Mesendoderm (in vitro differentiated cells): ENCODE results near the gene VWA8.
"Not testable (repeated sequence)": the region's sequence is repeated elsewhere in the genome, so short reads cannot be mapped to it uniquely, and the experiment has no call there.

Source experiments
- DNase-seq: peaks from one replicate; pipeline ENCODE4 v3.0.0; 2013
- H2AK5ac ChIP-seq: 2 replicates; pipeline ENCODE4 v1.6.1; 2013; ENCODE audit warnings: low read length, inconsistent platforms
- H2BK120ac ChIP-seq: 2 replicates; pipeline ENCODE4 v1.6.1; 2013; ENCODE audit warnings: low read depth, mild to moderate bottlenecking, low read length, moderate library complexity, mixed read lengths
- H2BK15ac ChIP-seq: replicated peaks from 2 replicates; pipeline ENCODE4 v1.6.1; 2013; ENCODE audit warnings: low read depth, mild to moderate bottlenecking, moderate library complexity
- H2BK5ac ChIP-seq: 2 replicates; pipeline ENCODE4 v1.6.1; 2013; ENCODE audit warnings: low read length, inconsistent platforms
- H3K18ac ChIP-seq: 2 replicates; pipeline ENCODE4 v1.6.1; 2013; ENCODE audit warnings: mild to moderate bottlenecking, low read length, mixed read lengths
- H3K23ac ChIP-seq: one replicate; pipeline ENCODE4 v1.6.1; 2013; ENCODE audit warnings: low read length
- H3K27ac ChIP-seq: 2 replicates; pipeline ENCODE4 v1.5.1; 2013; ENCODE audit warnings: low read depth, mild to moderate bottlenecking, inconsistent platforms, low read length, moderate library complexity
- H3K27me3 ChIP-seq: 2 replicates; pipeline ENCODE4 v1.6.1; 2013; ENCODE audit warnings: low read length, control low read depth, mild to moderate bottlenecking, inconsistent platforms; ENCODE audit not compliant: insufficient read depth, poor library complexity
- H3K36me3 ChIP-seq: 2 replicates; pipeline ENCODE4 v1.6.1; 2013; ENCODE audit warnings: low read length, inconsistent platforms; ENCODE audit not compliant: control insufficient read depth, insufficient read depth
- H3K4ac ChIP-seq: one replicate; pipeline ENCODE4 v1.6.1; 2013; ENCODE audit warnings: low read depth, mild to moderate bottlenecking, low read length, moderate library complexity
- H3K4me1 ChIP-seq: 2 replicates; pipeline ENCODE4 v1.6.1; 2013; ENCODE audit warnings: low read depth, low read length, inconsistent platforms; ENCODE audit not compliant: control insufficient read depth
- H3K4me2 ChIP-seq: 2 replicates; pipeline ENCODE4 v1.6.1; 2013; ENCODE audit warnings: low read length
- H3K4me3 ChIP-seq: 2 replicates; pipeline ENCODE4 v1.5.1; 2013; ENCODE audit warnings: mild to moderate bottlenecking, low read length
- H3K56ac ChIP-seq: one replicate; pipeline ENCODE4 v1.6.1; 2013; ENCODE audit warnings: low read length
- H3K79me1 ChIP-seq: 2 replicates; pipeline ENCODE4 v1.6.1; 2013; ENCODE audit warnings: low read length, inconsistent platforms
- H3K79me2 ChIP-seq: 2 replicates; pipeline ENCODE4 v1.6.1; 2013; ENCODE audit warnings: mild to moderate bottlenecking, low read length; ENCODE audit not compliant: control insufficient read depth, insufficient read depth
- H3K9ac ChIP-seq: 2 replicates; pipeline ENCODE4 v1.6.1; 2013; ENCODE audit warnings: low read length, inconsistent platforms
- H4K5ac ChIP-seq: one replicate; pipeline ENCODE4 v1.6.1; 2013; ENCODE audit warnings: low read length
- H4K8ac ChIP-seq: one replicate; pipeline ENCODE4 v1.6.1; 2013; ENCODE audit warnings: low read depth, mild to moderate bottlenecking, control low read depth, low read length, moderate library complexity
- WGBS: extraction: QIAGEN DNeasy Blood & Tissue Kit; methylation state at CpG from one replicate; pipeline ENCODE4 v1.1.7; 2013; ENCODE audit warnings: low lambda C conversion rate, missing lambda C conversion rate; ENCODE audit not compliant: insufficient coverage; ENCODE audit errors: extremely low coverage; 5-methylcytosine and 5-hydroxymethylcytosine counted together

VWA8 gene

GRCh38 chr13:41651413-41652058 is 309.4 kb downstream of the VWA8 start:
- Histone ChIP-seq H3K4ac (no peak overlapping the region), H2AK5ac (no peak overlapping the region), H2BK5ac (no peak overlapping the region), H3K4me2 (no peak overlapping the region), H3K4me1 (peaks cover 6% of the 10 kb centered on the region), H3K56ac (no peak overlapping the region), H2BK15ac (no peak overlapping the region), H4K5ac (no peak overlapping the region), H3K9ac (no peak overlapping the region), H3K18ac (no peak overlapping the region), H3K79me2 (no peaks in the 10 kb centered on the region), H3K23ac (no peak overlapping the region), H4K8ac (no peak overlapping the region), H3K79me1 (no peaks in the 10 kb centered on the region), H2BK120ac (no peak overlapping the region), H3K4me3 (no peak overlapping the region), H3K36me3 (no peaks in the 10 kb centered on the region), H3K27ac (no peak overlapping the region), H3K27me3 (no peaks in the 10 kb centered on the region)
- peak; percentile 47 for DNase-seq
- no CpG with 5 or more reads among the region's 1 CpG for WGBS

- WGBS = no CpG with 5 or more reads among the region's 2 CpGs
- Histone ChIP-seq H3K79me2 (no peaks in the 10 kb centered on the region), H3K23ac (no peak overlapping the region), H2BK120ac (no peak overlapping the region), H2BK5ac (no peak overlapping the region), H3K4ac (no peak overlapping the region), H3K27ac (no peak overlapping the region), H3K4me1 (peaks cover 6% of the 10 kb centered on the region), H3K27me3 (no peaks in the 10 kb centered on the region), H3K56ac (no peak overlapping the region), H4K8ac (no peak overlapping the region), H3K9ac (no peak overlapping the region), H4K5ac (no peak overlapping the region), H2BK15ac (no peak overlapping the region), H3K36me3 (no peaks in the 10 kb centered on the region), H3K4me2 (no peak overlapping the region), H3K18ac (no peak overlapping the region), H3K4me3 (no peak overlapping the region), H2AK5ac (no peak overlapping the region), H3K79me1 (no peaks in the 10 kb centered on the region)
- DNase-seq = no peak
These were observed 310.2 kb downstream of the VWA8 start for GRCh38 chr13:41650706-41651105.

GRCh38 chr13:41649659-41650058 is 311.2 kb downstream of the VWA8 start:
- no peaks in the 10 kb centered on the region for H3K79me1 ChIP-seq
- no peak overlapping the region for H3K56ac ChIP-seq
- H3K36me3 ChIP-seq = no peaks in the 10 kb centered on the region
- H3K4me2 ChIP-seq = no peak overlapping the region
- no peak overlapping the region for H3K23ac ChIP-seq
- H2BK120ac ChIP-seq = no peak overlapping the region
- no peak overlapping the region for H3K27ac ChIP-seq
- DNase-seq = peak; percentile 50
- H2BK15ac ChIP-seq = no peak overlapping the region
- H2BK5ac ChIP-seq = no peak overlapping the region
- no peak overlapping the region for H3K18ac ChIP-seq
- H3K9ac ChIP-seq = no peak overlapping the region
- no peaks in the 10 kb centered on the region for H3K79me2 ChIP-seq
- peaks cover 6% of the 10 kb centered on the region for H3K4me1 ChIP-seq
- H4K8ac ChIP-seq = no peak overlapping the region
- no peaks in the 10 kb centered on the region for H3K27me3 ChIP-seq
- WGBS = no CpG with 5 or more reads among the region's 3 CpGs
- H3K4me3 ChIP-seq = no peak overlapping the region
- H3K4ac ChIP-seq = no peak overlapping the region
- no peak overlapping the region for H2AK5ac ChIP-seq
- no peak overlapping the region for H4K5ac ChIP-seq

GRCh38 chr13:41648314-41648935 is 312.5 kb downstream of the VWA8 start:
- Histone ChIP-seq H2BK120ac (no peak overlapping the region), H3K79me1 (no peaks in the 10 kb centered on the region), H3K4me1 (peaks cover 6% of the 10 kb centered on the region), H3K79me2 (no peaks in the 10 kb centered on the region), H3K9ac (no peak overlapping the region), H3K4ac (no peak overlapping the region), H2BK15ac (no peak overlapping the region), H2BK5ac (no peak overlapping the region), H3K23ac (no peak overlapping the region), H3K27ac (no peak overlapping the region), H4K8ac (no peak overlapping the region), H3K36me3 (no peaks in the 10 kb centered on the region), H4K5ac (no peak overlapping the region), H3K4me3 (no peak overlapping the region), H3K56ac (no peak overlapping the region), H3K18ac (no peak overlapping the region), H3K4me2 (no peak overlapping the region), H3K27me3 (no peaks in the 10 kb centered on the region), H2AK5ac (no peak overlapping the region)
- DNase-seq = peak; percentile 30
- WGBS = no CpG with 5 or more reads among the region's 5 CpGs

GRCh38 chr13:41647699-41648313 is 313.1 kb downstream of the VWA8 start:
- not testable (repeated sequence) for H3K27me3 ChIP-seq, H3K4ac ChIP-seq, H3K4me1 ChIP-seq, H3K9ac ChIP-seq, H4K8ac ChIP-seq, H2BK5ac ChIP-seq, H3K56ac ChIP-seq, H3K79me1 ChIP-seq, H4K5ac ChIP-seq, H3K4me3 ChIP-seq, H2AK5ac ChIP-seq, H3K4me2 ChIP-seq, H3K79me2 ChIP-seq, H3K23ac ChIP-seq, H3K36me3 ChIP-seq, H2BK120ac ChIP-seq, H3K27ac ChIP-seq, DNase-seq, H2BK15ac ChIP-seq, H3K18ac ChIP-seq
- WGBS = no CpG with 5 or more reads among the region's 10 CpGs
